ENCODE results near the gene FCER2.

FCER2 gene

DNA sequence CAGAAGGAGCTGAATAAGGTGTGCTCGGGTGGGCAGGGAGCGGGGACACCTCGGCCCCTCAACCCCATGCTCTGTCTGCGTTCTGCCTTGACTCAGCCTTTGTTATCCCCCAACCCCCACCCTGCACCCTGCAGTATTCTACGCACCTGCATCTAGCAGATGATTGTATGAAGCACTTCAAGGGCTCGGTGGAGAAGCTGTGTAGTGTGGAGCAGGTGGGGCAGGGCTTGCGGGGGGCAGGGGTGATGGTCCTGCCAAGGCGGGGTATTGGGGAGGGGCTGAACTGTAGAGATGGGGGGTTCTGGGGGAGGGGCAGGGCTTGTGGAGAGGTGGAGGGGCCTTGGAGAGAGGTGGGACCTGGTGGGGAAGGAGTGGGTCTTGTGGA is 58.9 kb downstream of the FCER2 start:
- no peaks in the 10 kb centered on the region for H4K20me1 ChIP-seq (ENCODE audit: insufficient read depth, low read length)
- H3K9me3 ChIP-seq (ENCODE audit: low read length): no peaks in the 10 kb centered on the region
- no peak overlapping the region for H2AFZ ChIP-seq (ENCODE audit: low read length)
- TF ChIP-seq CTCF (IDR thresholded peaks at IDR 0.05; ENCODE audit: low read length): no peak
- TF ChIP-seq EZH2 (IDR thresholded peaks at IDR 0.05; ENCODE audit: borderline replicate concordance, low read length): no peak
- peaks cover 25% of the 10 kb centered on the region for H3K36me3 ChIP-seq (ENCODE audit: insufficient read depth, low read length)
- peaks cover 2% of the 10 kb centered on the region for H3K4me1 ChIP-seq (ENCODE audit: insufficient read depth, low read length, severe bottlenecking)
- no peaks in the 10 kb centered on the region for H3F3A ChIP-seq (ENCODE audit: insufficient read depth, low read length)
- no peak overlapping the region for H3K4me3 ChIP-seq (ENCODE audit: low read depth, low read length, poor library complexity, severe bottlenecking)
- no peaks in the 10 kb centered on the region for H3K79me2 ChIP-seq (ENCODE audit: insufficient read depth, low read length)
- no peaks in the 10 kb centered on the region for H3K27me3 ChIP-seq (ENCODE audit: insufficient read depth, low read length)
- no peak overlapping the region for H3K4me2 ChIP-seq (ENCODE audit: low read length)
- no peak overlapping the region for H3K9ac ChIP-seq (ENCODE audit: low read length)
- no peak overlapping the region for H3K27ac ChIP-seq (ENCODE audit: low read depth, low read length, poor library complexity, severe bottlenecking)
- H3K9me2 ChIP-seq (ENCODE audit: low read depth, low read length): no peaks in the 10 kb centered on the region

DNA sequence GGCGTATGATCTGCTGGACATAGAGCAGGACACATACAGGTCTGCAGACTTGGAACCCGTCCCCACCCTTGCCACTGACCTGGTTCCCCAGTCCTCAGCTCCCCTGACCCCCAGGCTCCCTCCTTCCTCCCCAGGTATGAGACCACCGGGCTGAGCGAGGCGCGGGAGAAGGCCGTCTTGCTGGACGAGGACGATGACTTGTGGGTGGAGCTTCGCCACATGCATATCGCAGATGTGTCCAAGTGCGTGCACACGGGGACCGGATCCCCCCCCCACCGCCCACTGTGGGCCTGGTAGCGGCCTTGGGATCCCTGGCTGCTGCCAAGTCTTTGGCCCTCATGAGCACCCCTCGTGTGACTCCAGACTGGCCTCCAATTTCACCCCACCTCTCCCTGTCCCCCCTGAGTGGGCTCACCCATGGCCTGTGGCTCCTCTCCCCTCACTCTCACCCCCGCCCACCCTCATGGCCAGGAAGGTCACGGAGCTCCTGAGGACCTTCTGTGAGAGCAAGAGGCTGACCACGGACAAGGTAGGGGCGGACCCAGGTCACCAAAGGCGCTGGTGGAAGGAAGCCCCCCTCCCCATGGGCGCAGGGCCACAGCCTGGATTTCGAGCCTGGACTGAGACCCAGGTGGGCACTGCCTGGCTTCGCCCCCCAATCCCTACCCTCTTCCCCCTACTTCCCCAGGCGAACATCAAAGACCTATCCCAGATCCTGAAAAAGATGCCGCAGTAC is 59.5 kb downstream of the FCER2 start:
- Histone ChIP-seq H3K4me1 (ENCODE audit: insufficient read depth, low read length, severe bottlenecking) (peaks cover 8% of the 10 kb centered on the region), H3K27ac (ENCODE audit: low read depth, low read length, poor library complexity, severe bottlenecking) (no peak overlapping the region), H3K4me2 (ENCODE audit: low read length) (no peak overlapping the region), H3K9ac (ENCODE audit: low read length) (no peak overlapping the region), H2AFZ (ENCODE audit: low read length) (no peak overlapping the region), H3K9me3 (ENCODE audit: low read length) (no peaks in the 10 kb centered on the region), H3F3A (ENCODE audit: insufficient read depth, low read length) (no peaks in the 10 kb centered on the region; the same call in 1 of the 2 replicates), H3K4me3 (ENCODE audit: low read depth, low read length, poor library complexity, severe bottlenecking) (no peak overlapping the region), H3K27me3 (ENCODE audit: insufficient read depth, low read length) (no peaks in the 10 kb centered on the region), H3K36me3 (ENCODE audit: insufficient read depth, low read length) (peaks cover 21% of the 10 kb centered on the region), H4K20me1 (ENCODE audit: insufficient read depth, low read length) (no peaks in the 10 kb centered on the region), H3K79me2 (ENCODE audit: insufficient read depth, low read length) (no peaks in the 10 kb centered on the region), H3K9me2 (ENCODE audit: low read depth, low read length) (no peaks in the 10 kb centered on the region)
- TF ChIP-seq CTCF (IDR thresholded peaks at IDR 0.05; ENCODE audit: low read length) (no peak), EZH2 (IDR thresholded peaks at IDR 0.05; ENCODE audit: borderline replicate concordance, low read length) (no peak)

DNA sequence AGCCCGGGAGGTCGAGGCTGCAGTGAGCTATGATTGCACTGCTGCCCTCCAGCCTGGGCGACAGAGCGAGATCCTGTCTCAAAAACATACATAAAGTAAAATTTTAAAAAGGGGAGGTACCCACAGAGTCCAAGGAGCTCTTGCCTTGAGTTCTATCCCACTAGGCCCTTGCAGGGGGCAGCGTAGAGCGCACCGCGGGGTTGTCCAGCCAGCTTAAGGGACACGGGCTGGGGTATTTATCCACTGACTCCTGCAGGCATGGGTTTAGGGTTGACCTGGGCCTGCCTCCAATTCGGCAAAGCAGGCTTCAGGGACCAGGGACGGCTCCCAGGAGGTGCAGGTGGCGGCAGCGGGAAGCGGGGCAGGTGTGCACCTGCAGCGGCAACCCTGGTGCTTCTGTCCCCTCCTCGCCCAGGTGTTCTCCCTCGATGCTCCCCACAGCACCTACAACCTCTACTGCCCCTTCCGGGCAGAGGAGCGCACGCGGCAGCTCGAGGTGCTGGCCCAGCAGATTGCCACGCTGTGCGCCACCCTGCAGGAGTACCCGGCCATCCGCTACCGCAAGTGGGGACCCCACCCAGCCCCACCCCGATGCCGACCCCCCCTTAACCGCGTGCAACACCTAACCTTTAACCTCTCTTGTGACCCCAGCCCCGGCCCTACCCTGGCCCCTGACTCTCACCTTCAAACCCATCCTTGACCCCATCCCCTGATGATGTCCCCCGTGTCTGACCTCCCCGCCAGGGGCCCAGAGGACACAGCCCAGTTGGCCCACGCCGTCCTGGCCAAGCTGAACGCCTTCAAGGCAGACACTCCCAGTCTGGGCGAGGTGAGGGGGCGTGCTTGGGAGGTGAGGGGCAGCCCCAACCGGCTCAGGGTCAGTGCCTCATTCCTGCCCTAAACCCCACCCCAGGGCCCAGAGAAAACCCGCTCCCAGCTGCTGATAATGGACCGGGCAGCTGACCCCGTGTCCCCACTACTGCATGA is 60.3 kb downstream of the FCER2 start:
- Histone ChIP-seq H3F3A (ENCODE audit: insufficient read depth, low read length) (no peaks in the 10 kb centered on the region; the same call in 1 of the 2 replicates), H3K4me2 (ENCODE audit: low read length) (no peak overlapping the region), H3K36me3 (ENCODE audit: insufficient read depth, low read length) (peaks cover 12% of the 10 kb centered on the region), H3K27ac (ENCODE audit: low read depth, low read length, poor library complexity, severe bottlenecking) (no peak overlapping the region), H3K9me3 (ENCODE audit: low read length) (no peaks in the 10 kb centered on the region), H3K9me2 (ENCODE audit: low read depth, low read length) (no peaks in the 10 kb centered on the region), H2AFZ (ENCODE audit: low read length) (no peak overlapping the region), H3K27me3 (ENCODE audit: insufficient read depth, low read length) (no peaks in the 10 kb centered on the region), H3K79me2 (ENCODE audit: insufficient read depth, low read length) (no peaks in the 10 kb centered on the region), H3K4me1 (ENCODE audit: insufficient read depth, low read length, severe bottlenecking) (peaks cover 11% of the 10 kb centered on the region), H3K4me3 (ENCODE audit: low read depth, low read length, poor library complexity, severe bottlenecking) (no peak overlapping the region), H3K9ac (ENCODE audit: low read length) (no peak overlapping the region), H4K20me1 (ENCODE audit: insufficient read depth, low read length) (no peaks in the 10 kb centered on the region)
- peak; percentile 25; the same call in 1 of the 2 replicates for TF ChIP-seq CTCF (IDR thresholded peaks at IDR 0.05; ENCODE audit: low read length)
- no peak for TF ChIP-seq EZH2 (IDR thresholded peaks at IDR 0.05; ENCODE audit: borderline replicate concordance, low read length)
